Daoy (cell line): ENCODE measurements around the gene GRIP2. TPM values are rescaled to one million over a fixed set of nuclear protein-coding genes. Genes with fewer than 3 reads are reported as not detected.
"Not testable (repeated sequence)": the region's sequence is repeated elsewhere in the genome, so short reads cannot be mapped to it uniquely, and the experiment has no call there.

Source experiments
- DNase-seq: peaks from one replicate; pipeline ENCODE4 v3.0.0-alpha.2; 2015; ENCODE audit warnings: low read depth
- total RNA-seq: library from RNA; depleted of rRNA; stranded (reverse); fragments of >200 nt; shearing (Covaris generic); gene quantifications from 2 replicates; pipeline ENCODE4 v1.2.3, GENCODE V29; 2014

Gene GRIP2
- total RNA-seq, 1 experiment from 2014 or later: not detected

- no peak for DNase-seq
Observed at GRCh38 chr3:14520967-14521366, 19.2 kb downstream of the GRIP2 start.

GRCh38 chr3:14520149-14520548 lies 20.0 kb downstream of the GRIP2 start:
- DNase-seq: no peak

GRCh38 chr3:14519406-14519805 lies 20.7 kb downstream of the GRIP2 start:
- DNase-seq: no peak

- DNase-seq: no peak
Observed at GRCh38 chr3:14518893-14519292, 21.2 kb downstream of the GRIP2 start.

- no peak for DNase-seq
Observed at GRCh38 chr3:14518432-14518802, 21.7 kb downstream of the GRIP2 start.

- DNase-seq: no peak
Observed at GRCh38 chr3:14517601-14518431, 22.3 kb downstream of the GRIP2 start.

GRCh38 chr3:14516738-14517345 lies 23.3 kb downstream of the GRIP2 start:
- DNase-seq: no peak

- DNase-seq: not testable (repeated sequence)
Observed at GRCh38 chr3:14515526-14515925, 24.6 kb downstream of the GRIP2 start.

GRCh38 chr3:14514323-14514720 lies 25.8 kb downstream of the GRIP2 start:
- DNase-seq: no peak

- DNase-seq: no peak
Observed at GRCh38 chr3:14513566-14514322, 26.4 kb downstream of the GRIP2 start.

GRCh38 chr3:14512942-14513327 lies 27.2 kb downstream of the GRIP2 start:
- no peak for DNase-seq

- DNase-seq: no peak
Observed at GRCh38 chr3:14512281-14512941, 27.7 kb downstream of the GRIP2 start.

GRCh38 chr3:14511623-14512280 lies 28.4 kb downstream of the GRIP2 start:
- no peak for DNase-seq

- no peak for DNase-seq
Observed at GRCh38 chr3:14510838-14511622, 29.1 kb downstream of the GRIP2 start.

GRCh38 chr3:14509796-14510100 lies 30.4 kb downstream of the GRIP2 start:
- no peak for DNase-seq

- peak; percentile 59 for DNase-seq
Observed at GRCh38 chr3:14508966-14509795, 31.0 kb downstream of the GRIP2 start.

GRCh38 chr3:14508505-14508819 lies 31.7 kb downstream of the GRIP2 start:
- DNase-seq: no peak

- no peak for DNase-seq
Observed at GRCh38 chr3:14507757-14508504, 32.2 kb downstream of the GRIP2 start.

- DNase-seq: no peak
Observed at GRCh38 chr3:14507305-14507741, 32.8 kb downstream of the GRIP2 start.
